GM18508 (cell line): ENCODE measurements around the gene EMC6.

ENCODE experiments used
- ATAC-seq: cut with Tn5 transposase; IDR thresholded peaks from one replicate; pipeline ENCODE4 v1.9.1; 2021; ENCODE audit warnings: moderate number of reproducible peaks; ENCODE audit not compliant: insufficient read depth, unreplicated experiment

The EMC6 gene

DNA sequence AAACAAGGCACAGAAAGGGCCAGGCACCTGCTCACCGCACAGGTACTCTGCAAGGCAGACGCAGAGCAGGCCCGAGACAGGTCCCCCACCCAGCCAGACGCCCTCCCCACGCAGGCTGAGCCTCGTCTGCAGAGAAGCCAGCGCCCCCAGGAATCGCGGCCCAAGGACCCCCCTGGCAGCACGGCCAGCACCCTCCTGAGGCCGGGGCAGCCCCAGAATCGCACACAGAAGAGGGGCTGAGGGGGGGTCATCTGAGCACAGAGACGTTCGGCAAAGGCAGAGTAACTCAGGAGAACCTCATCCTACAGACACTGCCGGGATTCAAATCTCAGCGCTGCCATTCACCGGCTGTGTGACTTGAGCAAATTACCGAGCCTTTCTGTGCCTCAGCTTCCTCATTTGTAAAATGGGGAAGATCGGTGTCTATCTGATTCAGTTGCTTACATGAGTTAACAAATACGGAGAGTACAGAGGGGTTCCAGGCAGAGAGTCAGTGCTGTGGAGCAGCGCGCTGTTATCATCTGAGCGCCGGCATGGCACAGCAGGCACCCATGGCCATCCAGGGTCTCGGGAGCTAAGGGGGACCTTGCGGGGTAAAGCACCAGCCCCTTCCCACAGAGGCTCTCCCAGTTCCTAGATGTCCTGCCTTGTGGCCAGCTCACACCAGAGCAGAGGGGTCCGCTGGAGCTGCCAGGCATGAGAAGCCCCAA is 10.4 kb downstream of the EMC6 start:
- ATAC-seq: no peak

DNA sequence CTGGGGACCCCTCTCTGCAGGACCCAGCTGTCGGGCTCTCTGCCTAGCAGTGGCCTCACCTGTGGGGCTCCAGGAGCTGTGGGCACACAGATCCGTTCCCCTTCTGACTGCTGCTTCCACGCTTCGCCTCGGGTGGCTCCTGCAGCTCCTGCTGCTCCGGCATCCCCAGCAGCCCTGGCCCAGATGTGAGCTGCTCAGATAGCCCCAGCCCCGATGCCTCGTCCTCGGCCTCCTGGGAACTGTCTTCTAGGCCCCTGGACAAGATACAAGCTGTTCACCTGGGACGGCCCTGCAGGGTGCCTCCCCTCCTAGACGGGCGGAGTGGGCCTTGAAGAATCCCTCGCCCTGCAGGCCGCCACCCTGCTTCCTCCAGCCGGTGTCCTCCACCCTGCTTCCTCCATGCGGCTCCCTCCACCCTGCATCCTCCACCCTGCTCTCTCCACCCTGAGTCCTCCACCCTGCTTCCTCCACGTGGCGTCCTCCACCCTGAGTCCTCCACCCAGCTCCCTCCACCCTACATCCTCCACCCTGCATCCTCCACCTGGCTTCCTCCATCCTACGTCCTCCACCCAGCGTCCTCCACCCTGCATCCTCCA is 11.0 kb downstream of the EMC6 start:
- no peak for ATAC-seq

DNA sequence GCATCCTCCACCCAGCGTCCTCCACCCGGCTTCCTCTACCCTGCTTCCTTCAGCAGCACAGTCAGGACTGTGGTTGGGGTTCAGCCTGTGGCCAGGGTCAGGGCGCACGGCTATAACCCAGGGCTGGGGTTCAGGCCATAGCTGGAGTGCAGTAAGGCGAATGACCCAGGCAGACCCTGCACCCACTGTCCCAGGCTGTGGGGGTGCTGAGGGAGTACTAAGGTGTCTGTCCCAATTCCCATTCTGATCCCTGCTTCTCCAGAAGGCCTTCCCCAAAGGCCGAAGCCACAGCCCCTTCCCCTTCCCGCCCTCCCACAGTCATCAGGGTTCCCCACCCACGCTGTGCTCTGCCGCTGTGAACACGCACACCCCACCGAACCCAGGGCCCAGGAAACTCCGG is 12.4 kb downstream of the EMC6 start:
- no peak for ATAC-seq

DNA sequence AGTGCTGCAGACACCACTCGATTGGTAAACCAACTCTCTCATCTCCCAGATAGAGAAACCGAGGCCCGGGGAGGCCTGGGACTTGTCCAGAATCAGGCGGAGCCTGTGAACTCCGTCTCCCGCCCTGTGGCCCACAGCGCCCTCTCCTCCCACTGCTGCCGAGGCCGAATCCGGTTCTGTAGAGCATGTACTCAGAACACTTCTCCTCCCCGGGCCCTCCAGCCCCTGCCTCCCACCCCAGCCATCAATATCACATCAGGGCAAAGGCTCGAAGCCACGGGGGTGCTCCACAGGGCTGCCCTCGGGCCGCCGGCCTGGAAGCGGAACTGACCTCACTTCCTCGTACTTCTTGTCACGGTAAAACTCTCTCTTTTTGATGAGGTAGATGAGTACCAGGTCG is 13.0 kb downstream of the EMC6 start:
- no peak for ATAC-seq

DNA sequence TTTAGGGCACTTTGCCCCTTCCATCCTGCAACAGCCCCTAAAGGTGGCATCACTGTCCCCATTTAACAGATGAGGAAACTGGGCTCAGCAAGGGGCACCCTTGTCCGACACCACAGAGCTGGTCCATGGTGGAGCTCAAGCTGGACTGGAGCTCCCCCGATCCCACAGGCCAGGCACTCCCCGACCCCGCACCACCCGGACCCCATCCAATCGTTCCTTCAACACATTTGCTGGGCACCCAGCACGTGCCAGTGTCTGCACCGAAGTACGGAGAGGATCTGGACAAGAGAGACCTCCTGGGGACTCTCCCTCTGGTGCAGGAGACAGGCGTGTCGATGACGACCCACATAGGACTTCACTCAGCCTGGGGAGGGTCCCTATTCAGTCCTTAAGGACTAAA is 13.4 kb downstream of the EMC6 start:
- ATAC-seq: no peak

DNA sequence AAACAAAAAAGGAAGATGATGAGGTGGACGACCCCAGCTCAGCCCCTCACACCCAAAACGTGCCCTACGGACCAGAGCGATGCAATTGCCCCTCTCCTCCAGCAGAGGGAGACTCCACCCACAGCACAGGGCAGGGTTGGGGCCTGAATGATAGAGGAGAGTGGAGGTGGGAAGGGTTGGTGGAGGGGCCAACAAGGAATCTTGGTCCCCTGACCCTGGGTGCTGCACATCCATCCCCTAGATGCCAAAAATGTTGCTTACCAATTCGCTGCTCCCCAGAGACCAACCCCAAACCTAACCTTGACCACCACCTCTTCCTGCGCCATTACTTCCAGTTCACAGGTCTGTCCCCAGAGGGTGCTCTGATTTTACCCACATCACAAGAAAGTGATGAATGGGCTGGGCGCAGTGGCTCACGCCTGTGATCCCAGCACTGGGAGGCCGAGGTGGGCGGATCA is 14.5 kb downstream of the EMC6 start:
- no peak for ATAC-seq

DNA sequence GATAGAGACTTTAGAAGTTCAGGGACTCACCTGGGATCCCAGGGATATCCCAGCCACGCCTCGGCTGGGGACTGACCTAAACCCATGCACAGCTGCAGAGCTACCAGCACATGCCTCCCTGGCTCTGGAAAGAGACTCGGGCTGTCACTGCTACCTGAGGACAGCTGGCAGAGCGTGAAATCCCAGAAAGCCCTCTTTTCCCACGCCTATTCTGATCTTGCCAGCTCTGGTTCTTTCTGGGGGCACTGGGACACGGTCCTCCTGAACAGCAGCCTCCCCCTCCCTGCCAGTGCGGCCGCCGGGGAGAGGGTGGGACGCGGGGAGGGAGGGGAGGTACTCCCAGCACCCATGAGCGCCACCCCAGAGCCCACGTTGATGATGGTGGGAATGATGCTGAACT is 16.6 kb downstream of the EMC6 start:
- ATAC-seq: no peak

DNA sequence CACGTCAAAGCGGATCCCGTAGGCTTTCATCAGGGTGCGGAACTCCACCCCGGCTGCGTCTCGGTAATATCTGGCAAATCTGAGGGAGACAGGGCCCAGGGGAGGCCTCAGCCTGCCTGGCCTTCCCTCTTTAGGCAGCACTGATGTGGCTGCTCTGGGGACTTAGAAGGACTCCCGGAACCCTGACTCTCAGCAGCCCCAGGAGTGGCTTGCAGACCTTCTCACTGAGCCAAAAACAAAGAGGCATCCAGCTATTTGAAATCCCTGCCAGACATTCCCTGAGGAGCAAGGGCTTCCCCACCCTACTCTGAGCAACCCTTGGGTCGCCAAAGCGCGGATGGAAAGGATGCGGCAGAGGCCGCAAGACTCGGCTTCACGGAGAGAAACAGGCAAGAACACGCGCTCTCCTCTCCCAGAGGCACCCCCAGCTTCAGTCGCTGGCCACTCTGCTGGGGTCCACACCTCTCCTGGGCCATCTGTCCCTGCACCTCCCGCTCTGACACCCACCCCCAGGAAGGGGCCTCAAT is 19.5 kb downstream of the EMC6 start:
- ATAC-seq: no peak

DNA sequence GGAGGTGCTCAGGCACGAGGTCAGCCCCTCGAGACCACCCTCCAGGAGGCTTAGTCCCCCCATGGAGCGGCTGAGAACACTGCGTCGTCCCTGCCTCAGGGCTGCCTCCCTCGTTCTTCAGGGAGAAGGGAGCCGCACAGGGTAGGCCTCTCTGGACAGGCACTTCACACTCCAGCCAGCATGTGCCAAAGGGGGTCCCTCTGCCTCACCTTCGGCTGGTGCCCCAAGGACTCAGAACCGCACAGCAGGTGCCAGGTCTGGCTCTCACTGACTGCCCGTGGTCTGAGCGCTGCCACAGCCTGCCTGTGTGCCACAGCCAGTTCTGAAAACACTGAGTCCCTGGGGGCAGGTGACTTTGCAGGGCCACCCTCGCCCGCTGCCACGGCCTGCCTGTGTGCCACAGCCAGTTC is 20.2 kb downstream of the EMC6 start:
- ATAC-seq: no peak

DNA sequence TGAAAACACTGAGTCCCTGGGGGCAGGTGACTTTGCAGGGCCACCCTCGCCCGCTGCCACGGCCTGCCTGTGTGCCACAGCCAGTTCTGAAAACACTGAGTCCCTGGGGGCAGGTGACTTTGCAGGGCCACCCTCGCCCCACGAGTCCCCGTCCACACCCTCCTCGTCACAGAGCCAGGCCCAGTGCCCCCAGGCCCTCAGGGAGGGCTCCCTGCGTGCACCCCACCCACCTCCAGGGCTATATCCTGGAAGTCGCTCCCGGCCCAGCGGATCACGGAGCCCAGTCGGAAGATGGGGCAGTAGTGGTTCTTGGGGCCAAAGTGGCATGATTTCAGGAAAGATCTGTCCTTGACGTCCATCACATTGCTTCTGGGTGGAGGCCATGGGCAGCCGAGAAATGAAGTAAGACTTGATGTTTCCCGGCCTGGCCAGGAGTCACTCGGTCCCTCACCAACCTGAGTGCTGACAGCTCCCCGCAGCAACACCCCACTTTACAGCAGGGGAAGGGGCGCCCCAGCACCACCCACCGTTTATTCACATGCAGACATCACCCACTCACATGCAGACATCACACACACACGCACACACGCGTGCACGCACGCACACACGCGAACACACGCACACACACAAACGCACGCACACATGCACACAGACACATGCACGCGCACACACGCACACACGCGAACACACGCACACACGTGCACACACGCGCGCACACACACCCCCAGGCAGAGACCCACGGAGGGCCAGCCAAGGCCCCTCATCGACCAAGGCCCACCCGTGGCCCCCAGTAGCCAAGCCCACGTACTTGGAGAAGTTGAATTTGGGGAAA is 20.9 kb downstream of the EMC6 start:
- ATAC-seq: no peak

DNA sequence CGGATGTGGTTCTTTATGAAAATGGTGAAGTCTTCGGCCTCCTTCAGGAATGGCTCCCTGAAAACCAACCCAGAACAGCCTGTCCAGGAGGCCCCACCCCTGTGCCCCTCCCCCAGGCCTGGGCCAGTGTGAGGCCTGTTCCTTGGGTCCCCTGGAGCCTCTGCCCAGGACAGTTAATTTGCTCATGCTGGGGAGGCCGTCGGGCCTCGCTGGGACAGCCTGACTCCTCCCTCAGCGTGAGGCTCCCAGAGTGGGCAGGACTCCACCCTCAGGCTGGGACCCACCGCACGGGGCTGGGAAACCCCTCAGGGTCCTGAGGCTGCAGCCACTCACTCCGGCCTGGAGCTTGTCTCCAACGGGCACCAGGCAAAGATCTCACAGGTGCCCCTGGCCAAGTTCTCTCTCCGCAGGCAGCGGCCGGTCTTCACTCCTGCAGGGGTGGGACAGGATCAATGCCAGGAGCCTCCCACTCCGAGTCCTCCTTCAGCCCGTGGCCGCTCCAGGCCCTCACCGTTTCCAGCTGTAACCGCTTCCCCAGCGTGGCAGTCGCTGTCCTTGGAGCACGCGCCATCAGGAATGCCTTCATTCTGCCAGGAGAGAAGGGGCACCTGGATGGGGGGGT is 21.6 kb downstream of the EMC6 start:
- no peak for ATAC-seq

DNA sequence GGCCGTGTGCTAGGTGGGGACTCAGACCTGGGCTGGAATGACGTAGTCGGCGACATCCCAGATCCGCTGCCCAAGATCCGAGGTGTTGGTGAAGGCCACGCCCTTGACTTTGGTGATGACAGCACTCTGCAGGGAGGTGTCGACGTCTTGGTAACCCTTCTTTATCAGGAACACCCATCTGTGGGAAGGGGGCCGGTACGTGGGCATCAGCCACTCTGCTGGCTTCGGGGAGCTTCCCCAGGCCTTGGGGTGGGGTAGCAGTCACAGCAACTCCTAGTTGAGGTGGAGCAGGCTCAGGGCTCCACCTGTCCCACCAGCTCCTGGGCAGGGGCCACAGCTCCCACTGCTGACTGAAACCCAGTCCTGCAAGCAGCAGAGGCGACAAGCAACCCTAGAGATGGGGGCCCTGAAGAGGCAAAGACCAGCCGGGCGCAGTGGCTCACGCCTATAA is 23.0 kb downstream of the EMC6 start:
- no peak for ATAC-seq

DNA sequence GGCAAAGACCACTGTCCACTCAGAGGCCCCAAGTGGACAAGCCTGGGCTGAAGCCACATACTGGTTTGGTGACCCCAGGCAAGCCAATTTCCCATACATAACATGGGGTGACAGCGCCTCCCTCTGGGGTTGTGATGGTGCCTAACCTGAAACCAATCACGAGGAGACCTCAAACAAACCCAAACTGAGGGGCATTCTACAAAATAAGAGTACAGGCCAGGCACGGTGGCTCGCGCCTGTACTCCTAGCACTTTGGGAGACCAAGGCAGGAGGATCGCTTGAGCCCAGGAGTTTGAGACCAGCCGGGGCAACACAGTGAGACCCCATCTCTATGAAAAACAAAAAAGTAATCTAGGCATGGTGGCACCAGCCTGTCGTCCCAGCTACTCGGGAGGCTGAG is 23.7 kb downstream of the EMC6 start:
- ATAC-seq: no peak

DNA sequence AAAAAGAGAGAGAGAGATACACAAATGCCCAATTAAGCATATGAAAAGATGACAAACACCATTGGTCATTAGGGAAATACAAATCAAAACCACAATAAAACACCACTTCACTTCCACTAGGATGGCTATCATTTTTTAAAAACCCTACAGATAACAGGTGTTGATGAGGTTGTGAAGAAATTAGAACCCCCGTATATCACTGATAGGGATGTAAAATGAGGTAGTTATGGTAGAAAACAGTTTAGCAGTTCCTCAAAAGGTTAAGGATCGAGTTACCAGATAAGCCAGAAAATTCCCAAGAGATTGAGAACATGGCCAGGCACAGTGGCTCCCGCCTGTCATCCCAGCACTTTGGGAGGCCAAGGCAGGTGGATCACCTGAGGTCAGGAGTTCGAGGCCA is 24.5 kb downstream of the EMC6 start:
- ATAC-seq: no peak

DNA sequence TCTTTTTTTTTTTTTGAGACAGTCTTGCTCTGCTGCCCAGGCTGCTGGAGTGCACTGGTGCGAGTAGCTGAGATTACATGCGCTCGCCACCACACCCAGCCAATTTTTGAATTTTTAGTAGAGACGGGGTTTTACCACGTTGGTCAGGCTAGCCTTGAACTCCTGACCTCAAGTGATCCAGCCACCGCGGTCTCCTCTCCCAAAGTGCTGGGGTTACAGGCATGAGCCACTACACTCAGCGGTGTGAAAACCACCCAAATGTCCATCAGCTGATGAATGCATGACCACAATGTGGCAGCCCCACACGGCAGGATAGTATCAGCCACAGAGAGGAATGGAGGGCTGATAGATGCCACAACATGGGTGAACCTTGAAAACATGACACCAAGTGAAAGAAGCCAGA is 25.2 kb downstream of the EMC6 start:
- no peak for ATAC-seq

DNA sequence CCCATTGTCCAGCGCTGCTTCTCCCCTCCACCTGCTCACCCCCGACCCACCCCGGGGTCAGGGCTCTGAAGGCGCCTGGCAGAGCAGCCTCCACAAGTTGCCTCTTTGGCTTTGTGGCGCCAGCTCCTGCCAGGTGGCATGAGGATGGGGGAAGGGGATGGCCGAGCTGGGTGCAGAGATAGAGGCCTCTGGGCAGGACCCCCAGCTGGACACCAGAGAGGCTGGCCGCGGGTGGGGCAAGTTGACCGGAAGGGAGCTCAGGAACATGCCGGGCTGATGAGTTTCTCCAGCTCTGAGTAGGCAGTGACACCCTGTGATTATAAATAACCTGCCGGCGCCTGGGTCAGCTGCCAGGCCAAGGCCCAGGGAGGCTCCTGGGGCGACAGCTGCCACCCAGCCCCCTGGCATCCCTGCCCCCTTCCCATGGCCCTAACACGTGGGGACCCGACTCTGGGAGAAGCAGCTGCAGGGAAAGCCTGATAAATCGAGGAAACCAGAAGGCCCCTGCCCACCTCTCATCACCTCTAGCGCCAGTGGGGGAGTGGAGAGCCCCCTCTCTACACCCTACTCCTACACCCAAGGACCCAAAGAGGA is 26.6 kb downstream of the EMC6 start:
- ATAC-seq: no peak

DNA sequence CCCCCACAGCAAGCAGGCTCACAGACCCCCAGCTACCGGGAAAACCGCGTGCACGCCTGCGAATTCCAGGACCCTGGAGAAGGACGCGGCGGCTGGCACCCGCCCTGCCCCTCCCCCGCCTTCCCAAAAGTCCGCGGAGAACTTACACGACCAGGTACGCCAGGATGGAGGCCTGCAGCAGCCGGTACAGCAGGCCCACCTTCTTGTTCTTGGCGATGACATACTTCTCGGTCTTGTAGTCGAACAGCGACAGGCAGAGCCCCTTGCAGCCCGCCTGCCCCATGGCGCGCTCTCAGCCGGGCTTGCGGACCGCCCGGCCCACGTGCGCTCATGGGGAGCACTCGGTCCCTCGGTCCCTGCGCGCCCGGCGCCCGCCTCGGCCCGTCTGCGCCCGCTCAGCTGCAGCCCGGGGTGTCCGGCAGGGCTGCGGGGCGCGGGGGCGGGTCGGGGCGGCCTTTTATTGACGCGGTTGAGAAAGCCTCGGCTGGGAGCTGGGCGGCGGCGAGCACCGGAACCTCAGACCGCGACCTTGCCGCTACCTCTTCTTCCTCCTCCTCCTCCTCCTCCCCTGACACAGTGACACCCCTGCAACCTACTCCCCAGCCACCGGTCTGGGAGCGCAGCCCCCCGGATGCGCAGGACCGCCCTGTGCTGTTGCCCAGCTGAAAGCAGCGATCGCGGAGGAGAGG is 27.3 kb downstream of the EMC6 start, which contains the start of gene P2RX5:
Gene P2RX5 (minus strand): TSS at position 433 of the 689 bp plus-strand sequence. CDS start 150 bp downstream, at position 283.
- no peak for ATAC-seq

DNA sequence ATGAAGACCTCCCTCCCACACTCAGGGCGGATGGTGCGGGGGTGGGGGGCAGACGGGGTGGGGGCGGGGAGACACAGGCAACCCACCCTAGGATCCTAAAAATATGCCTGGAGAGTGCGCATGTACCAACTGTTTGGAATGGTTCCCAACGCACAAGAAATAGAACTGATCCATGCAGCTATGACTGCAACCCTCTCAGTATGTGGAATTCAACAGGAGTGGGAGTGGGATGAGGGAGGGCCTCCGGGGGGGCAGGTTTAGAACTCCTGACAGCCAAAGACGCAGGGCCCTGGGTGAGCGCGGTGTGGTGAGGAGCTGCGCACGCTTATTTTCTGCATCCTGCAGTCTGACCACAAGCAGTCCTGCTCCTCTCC is 28.5 kb downstream of the EMC6 start:
- ATAC-seq: no peak

DNA sequence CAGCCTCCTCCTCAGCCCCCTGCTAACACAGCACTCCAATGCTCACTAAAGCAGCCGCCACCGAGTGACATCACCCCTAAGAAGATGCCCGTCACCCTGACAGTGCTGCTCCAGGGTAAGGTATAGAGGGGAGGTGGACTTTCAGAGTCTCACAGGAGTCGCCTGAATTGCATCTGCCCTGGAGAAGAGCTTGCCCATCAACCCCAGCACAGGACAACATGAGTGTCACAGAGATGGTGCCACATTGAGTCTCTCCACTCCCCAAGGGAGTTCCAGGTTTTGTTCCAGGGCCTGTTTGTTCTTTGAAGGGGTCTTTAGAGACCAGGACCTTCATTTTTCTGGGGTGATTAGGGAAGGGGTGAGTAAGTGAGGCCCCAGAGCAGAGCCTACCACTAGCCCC is 29.5 kb downstream of the EMC6 start:
- no peak for ATAC-seq

DNA sequence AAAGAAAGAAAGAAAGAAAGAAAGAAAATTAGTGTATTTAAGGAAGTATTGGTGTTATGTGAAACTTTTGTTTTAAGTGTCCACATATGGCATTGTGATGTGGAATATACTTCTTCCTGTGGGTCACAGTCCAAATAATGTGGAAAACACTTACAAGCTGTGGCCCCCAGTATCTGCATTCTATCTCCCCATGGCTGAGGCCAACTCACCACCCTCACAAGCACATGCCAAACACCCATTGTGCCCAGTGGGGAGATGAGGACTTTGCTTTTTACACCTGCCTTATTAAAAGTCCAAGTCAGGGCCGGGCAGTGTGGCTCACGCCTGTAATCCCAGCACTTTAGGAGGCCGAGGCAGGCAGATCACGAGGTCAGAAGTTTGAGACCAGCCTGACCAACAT is 31.3 kb downstream of the EMC6 start:
- no peak for ATAC-seq
